Measurements from ENCODE around the gene STX18.

The STX18 gene

DNA sequence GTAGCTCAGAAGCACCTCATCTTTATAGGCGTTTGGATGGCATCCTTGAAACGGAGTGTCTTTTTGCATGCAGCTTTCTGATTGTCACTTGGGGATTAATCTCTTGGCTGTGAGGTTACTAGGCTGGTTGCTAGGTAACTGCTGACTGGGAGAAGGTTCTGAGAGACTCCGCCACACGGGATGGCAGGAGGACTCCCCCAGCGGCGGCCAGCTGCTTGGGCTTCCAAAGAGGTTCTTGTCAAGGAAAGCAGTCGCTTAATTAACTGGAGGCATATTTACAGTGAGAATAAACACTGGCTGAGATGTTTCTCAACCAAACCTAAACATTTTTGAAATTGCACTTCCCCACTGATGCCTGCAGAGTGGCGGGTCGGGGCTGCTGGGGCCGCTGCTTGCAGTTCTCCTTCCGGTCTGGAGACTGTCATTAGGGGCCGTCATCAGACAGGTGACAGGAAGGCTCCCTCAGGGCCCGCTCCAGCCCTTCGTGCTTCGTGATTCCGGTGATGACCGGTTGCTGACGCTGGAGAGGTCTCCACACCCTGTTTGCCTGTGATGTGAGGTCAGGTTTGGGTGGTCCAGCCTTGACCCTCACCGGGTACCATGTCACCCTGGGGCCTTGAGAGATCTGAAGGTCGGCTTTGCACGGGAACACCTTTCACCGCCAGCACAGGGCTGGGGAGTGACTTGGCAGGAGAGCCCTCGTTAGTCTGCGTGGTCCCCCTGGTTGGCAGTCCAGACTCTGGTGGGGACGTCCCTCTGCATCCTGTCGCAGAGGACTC, 145.8 kb downstream of the STX18 start:
- no peak for DNase-seq

DNA sequence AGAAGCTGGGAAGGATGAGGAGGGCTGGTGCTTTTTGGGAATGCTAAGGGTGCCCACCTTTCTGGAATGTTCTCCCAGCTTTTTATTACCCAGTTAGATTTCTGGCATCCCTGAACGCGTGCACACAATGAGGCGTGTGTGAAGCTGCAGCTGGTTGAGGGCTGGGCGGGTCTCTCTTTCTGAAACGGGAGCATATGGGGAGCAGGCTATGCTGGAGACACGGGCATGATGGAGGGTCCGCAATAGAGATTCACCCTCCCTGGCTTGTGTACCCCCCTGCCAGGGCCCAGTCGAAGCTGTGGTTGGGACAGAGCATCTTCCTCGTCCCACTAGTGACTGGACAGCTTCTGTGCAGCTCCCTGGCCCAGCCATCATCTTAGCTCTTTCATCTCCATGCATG, 146.5 kb downstream of the STX18 start:
- DNase-seq, result no peak

DNA sequence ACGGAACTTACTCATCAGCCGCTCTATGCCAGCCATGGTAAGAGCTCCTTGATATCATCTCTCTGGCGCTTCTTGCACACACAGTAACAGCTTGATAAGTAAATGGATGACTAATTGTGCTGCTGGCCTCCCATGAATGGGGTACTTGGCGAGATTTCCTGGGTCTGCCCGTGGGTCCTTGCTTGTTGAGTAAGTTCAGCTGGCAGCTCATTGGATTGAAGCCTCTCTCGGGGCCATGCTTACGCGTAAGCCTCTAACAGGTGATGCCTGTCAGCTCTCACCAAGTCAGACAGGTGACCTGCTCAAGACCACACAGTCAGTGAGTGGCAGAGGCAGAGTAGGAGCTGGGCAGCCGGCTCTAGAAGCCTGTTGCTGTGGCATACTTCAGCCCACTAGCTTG, 147.2 kb downstream of the STX18 start:
- DNase-seq, result no peak

GRCh38 chr4:4392501-4393183, 149.2 kb downstream of the STX18 start:
- DNase-seq, result no peak

GRCh38 chr4:4391866-4392265, 150.0 kb downstream of the STX18 start:
- no peak for DNase-seq

DNA sequence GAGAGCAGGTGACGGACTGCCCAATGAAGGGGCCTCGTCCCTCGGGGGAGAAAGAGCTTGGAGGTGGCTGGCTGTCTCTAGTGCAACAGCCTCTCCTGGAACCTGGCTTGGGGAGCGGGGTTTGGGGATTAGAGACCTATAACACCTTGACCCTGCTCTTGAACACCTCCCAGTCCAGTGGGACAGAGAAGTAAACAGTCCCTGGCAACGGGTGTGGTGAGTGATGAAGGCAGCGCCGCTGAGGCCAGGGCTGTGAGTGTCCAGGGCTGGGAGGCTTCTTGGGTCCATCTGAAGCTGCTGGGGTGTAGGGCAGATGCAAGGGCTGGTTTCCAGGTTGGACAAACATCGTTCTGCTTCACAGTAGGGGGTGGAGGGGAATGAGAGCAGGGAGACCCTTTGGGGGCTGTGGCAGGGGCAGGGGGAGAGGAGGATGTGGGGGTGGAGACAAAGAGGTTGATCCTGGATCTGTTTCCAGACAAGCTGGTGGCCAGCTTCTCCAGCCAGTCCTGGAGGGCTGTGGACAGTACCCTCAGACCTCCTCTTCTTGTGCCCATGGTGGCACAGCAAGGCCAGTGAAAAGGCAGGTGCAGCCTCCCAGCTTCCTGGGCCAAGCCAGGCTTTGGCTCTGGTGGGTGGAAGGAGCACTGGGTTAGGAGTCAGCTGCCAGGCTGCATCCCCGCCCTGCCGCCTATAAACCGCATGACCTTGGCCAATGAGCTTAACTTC, 151.2 kb downstream of the STX18 start:
- no peak for DNase-seq

DNA sequence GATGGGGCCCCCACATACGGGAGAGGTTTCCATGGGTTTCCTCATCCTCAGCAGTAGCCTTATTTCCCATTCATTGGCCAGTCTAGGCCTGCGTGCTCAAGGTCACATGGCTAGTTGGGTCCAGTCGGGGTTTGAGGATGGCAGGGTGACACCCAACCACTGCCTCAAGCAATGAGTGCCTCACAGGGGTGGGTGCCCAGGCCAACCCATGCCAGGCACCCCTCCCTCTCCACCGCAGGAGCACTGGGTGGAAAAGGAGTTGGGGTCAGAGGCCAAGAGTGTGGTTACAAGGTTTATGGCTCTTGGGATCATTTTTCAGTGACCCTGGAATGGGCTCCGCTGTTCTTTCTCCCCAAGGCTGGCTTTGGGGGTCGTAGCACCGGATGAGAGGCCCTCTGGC, 151.8 kb downstream of the STX18 start:
- DNase-seq, result no peak

DNA sequence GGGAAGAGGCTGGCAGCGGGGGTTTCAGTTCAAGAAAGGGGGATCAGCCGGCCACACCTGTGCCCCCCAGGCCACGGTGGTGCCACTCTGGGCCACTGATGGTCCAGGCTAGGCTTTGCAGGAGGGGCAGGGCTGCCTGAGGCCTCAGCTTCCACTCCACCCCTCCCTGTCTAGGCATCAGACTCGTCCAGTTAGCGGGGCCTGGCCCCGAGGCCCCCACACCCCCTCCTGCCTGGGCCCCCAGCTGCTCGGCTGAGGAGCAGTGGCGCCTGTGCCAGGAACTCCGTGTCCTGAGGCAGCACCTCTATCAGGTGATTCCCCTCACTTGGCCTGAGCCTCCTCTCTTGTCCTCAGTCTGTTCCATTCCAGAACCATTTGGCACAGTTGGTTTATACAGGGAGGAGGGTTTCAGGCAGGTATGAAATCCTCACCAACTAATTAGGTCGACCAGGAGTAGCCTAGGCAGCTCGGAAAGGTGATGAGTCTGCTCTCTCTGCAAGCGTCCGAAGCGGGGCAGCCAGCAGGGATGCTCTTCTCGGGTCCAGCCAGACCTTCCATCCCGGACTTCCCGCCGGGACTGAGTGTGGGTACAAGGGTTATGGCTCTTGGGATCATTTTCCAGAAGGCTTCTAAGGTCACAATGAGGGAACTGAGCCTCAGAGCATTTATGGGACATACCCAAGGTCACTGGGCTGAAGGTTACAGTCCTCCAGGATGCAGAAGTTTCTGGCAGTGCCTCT, 152.8 kb downstream of the STX18 start:
- no peak for DNase-seq

DNA sequence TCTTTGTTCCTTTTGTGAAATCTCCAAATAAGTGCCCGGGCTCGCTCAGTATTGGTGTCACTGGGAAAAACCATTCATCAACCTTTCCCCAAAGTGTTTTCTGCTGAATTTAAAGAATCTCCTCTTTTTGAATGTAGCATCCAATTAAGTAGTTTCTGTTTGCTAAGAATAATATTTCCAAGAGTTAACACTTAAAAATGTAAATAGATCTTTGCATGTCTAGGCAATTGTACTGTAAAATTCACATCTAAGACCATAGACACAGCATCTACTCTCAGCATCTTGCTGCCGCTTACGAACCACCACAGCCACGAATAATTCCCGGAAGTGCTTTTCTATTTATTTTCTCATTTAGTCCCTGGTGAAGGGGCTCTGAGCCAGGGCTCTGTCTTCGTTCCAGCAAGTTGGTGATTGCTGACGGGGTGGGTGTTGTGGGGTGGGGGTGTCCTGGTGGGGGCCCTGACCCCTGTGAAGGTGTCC, 153.5 kb downstream of the STX18 start:
- DNase-seq, result no peak

DNA sequence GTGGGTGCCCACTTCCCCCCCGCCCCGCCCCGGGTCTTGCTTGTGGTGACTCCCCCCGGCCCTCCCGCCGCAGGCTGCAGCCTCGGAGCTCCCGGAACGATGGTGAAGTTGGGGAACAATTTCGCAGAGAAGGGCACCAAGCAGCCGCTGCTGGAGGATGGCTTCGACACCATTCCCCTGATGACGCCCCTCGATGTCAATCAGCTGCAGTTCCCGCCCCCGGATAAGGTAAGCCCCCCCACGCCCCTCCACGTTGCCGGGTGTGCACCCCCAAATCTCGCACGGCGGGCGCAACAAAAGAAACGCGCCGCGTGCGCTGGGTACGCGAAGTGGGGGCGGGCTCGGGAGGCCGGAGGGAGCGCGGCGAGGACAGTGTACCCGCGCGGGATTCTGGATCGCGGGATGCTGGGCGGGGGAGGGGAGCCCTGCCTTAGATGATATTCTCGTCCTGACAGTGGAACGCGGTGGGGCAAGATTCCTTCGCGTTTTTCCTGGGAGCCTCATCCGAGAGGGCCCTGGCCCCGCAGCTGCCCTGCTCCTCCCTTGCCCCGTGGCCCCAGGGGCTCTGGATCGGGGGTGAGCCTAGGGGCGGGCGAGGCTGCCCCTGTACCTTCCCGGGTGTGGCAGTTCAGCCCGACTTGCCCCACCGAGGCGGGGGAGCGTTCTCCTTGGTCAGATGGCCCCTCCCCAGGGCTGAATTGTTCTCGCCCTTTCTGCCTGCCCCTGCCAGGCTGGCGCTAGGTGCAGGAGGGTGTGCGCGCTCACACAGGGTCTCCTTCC, 154.1 kb downstream of the STX18 start:
- no peak for DNase-seq

DNA sequence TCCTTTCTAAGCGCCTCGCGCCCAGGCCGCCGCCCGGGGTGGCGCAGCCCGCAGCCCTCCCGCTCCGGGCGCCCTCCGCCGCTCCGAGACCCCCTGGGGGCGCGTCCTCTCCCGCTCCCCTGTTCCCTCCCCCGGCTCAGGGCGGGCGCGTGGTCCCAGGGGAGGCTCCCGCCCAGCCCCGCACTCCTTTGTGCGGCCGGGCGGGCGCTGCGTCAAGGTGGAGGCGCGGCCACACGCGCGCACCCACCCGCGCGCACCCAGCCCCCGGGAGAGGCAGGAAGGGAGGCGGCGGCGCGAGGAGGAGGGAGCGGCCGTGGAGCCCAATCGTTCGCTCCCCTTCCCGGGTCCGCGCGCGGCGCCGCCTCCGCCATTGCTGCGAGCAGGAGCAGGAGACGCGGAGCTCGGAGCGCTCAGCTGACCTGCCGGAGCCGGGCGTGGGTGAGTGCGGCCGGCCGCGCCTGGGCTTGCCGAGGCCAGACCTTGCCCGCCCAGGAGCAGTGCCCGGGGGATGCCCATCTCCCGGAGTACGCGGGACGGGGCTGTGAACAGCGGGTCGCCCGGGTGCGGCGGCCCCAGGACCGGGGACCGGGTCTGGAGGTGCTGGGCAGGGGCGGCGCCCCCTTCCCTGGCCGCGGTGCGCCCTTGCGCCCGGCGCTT, 155.0 kb downstream of the STX18 start, which contains the start of gene NSG1:
Gene NSG1, plus strand, starts transcription at position 367 of the 657 bp plus-strand sequence. CDS start 528 bp downstream, outside the sequence.
- DNase-seq, result peak in 2 of 5 experiments; percentile 6 to 43

GRCh38 chr4:4386296-4386735, 155.5 kb downstream of the STX18 start:
- peak in 1 of 5 experiments; percentile 24 for DNase-seq

DNA sequence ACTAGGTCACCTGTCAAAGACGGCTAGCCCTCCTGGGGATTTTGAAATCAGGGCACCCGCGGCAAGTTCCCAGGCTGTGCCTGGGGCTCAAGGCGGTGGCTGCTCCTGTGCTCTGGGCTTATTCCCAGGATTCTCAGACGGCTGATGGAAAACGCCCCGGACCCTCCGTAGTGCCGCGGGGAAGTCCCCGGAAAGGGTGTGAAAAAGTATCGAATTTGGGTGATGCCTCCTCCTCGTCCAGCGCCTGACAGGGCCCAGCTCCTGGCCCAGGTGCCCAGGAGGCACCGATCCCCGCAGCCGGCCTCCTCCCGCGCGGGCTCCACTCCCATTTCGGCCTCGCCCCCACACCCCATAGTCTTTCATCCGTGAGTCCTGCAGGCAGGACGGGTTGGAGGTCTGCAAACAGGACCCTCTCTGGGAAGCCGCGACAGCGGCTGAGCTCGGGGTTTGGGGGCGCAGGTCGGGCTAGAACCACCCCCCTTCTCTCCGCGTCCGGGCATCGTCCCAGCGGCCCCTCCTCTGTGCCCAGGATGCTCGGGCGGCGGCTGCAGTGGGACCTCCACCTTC, 156.0 kb downstream of the STX18 start:
- no peak for DNase-seq

DNA sequence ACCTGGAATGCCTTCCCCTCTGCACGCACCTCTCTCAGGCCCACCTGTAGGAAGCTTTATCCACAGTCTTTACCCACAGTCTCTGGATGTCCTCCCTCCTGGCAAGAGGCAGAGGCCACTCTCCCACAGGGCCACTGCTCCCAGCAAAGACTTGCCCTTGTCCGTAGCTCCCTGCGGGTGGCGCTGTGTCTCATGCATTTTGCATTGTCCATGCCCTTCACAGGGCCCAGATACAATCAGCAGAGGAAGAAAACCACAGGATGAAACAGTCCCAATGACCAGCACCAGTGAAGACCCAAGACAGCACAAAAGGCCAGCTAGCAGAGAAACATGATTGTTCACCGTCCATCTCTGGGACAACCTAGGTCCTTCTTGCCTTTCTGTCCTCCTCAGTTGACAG, 157.0 kb downstream of the STX18 start:
- no peak for DNase-seq

- DNase-seq, result no peak
Observed at GRCh38 chr4:4383085-4383484, 158.8 kb downstream of the STX18 start.

GRCh38 chr4:4379540-4380087, 162.2 kb downstream of the STX18 start:
- DNase-seq, result no peak

GRCh38 chr4:4377732-4378460, 164.0 kb downstream of the STX18 start:
- no peak for DNase-seq

- DNase-seq, result no peak
Observed at GRCh38 chr4:4377191-4377590, 164.7 kb downstream of the STX18 start.

DNA sequence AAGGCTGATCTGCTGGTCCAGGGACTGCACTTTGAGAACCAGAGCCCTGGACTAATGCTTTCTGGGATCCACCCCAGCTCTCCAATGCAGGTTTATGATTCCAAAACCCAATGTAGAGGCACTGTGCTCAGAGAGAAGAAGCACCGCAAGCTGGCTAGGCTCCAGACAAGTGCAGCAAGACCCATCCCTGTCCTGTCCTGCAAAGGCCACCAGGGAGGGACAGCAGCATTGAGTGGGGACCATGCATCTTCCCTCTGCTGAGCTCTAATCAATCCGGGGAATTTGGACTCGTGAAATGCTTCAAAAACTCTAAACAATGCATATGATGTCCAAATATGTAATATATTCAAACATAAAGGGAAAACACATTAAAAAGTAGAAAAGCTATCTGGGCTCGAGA, 165.8 kb downstream of the STX18 start:
- DNase-seq, result no peak
